ENCODE measurements around the gene SLITRK4. TPM values are rescaled to one million over a fixed set of nuclear protein-coding genes. Genes with fewer than 3 reads are reported as not detected.
A peak's percentile ranks its signal among the peaks of the same experiment; 100 is the strongest.

The SLITRK4 gene
- total and polyA plus RNA-seq, 8 donors, result 0.07 to 1.3 (median 0.40) TPM

- 33 to 34% methylated on average over 5 of the region's 5 CpGs for WGBS, 2 donors
- peaks cover 0 to 6% (median 0%) of the 10 kb centered on the region in 4 donors for H3K27me3 ChIP-seq
- H3K27ac ChIP-seq, result no peak overlapping the region
- H3K36me3 ChIP-seq, result no peaks in the 10 kb centered on the region
- ATAC-seq (peak in 1 of 4 donors; percentile 18), FAIRE-seq (no peak), DNase-seq (peak in 1 of 6 donors; percentile 8)
- intact Hi-C loops (cut with DNase I), result no loop called here
- no peak overlapping the region for H3K4me3 ChIP-seq
- H3K9me3 ChIP-seq, result no peaks in the 10 kb centered on the region
- no peak for TF ChIP-seq CTCF (IDR thresholded peaks at IDR 0.05)
- no peaks in the 10 kb centered on the region for H3K4me1 ChIP-seq
Observed at GRCh38 chrX:143663755-143664154, 27.9 kb upstream of the SLITRK4 start.

GRCh38 chrX:143661286-143661685 is 25.4 kb upstream of the SLITRK4 start:
- no peak for FAIRE-seq
- ATAC-seq, result no peak
- DNase-seq, result no peak

GRCh38 chrX:143648705-143649104 is 12.8 kb upstream of the SLITRK4 start:
- peak in 3 of 4 donors; percentile 49 to 75 (median 66) for ATAC-seq
- DNase-seq, result no peak
- no peak overlapping the region for H3K27ac ChIP-seq
- no peaks in the 10 kb centered on the region for H3K27me3 ChIP-seq
- H3K9me3 ChIP-seq, result no peaks in the 10 kb centered on the region
- H3K36me3 ChIP-seq, result no peaks in the 10 kb centered on the region
- no peaks in the 10 kb centered on the region for H3K4me1 ChIP-seq
- FAIRE-seq, result peak; percentile 66
- no peak for TF ChIP-seq CTCF (IDR thresholded peaks at IDR 0.05)
- intact Hi-C loops (cut with DNase I), result no loop called here
- 31 to 35% methylated on average over 2 of the region's 2 CpGs for WGBS, 2 donors
- no peak overlapping the region for H3K4me3 ChIP-seq

More at GRCh38 chrX:143661286-143661685, 25.4 kb upstream of the SLITRK4 start:
- Histone ChIP-seq H3K27ac (no peak overlapping the region), H3K36me3 (no peaks in the 10 kb centered on the region), H3K4me1 (no peaks in the 10 kb centered on the region), H3K4me3 (no peak overlapping the region), H3K9me3 (no peaks in the 10 kb centered on the region), H3K27me3 (peaks cover 0 to 6% (median 0%) of the 10 kb centered on the region in 4 donors)
- intact Hi-C loops (cut with DNase I), result no loop called here
- no peak for TF ChIP-seq CTCF (IDR thresholded peaks at IDR 0.05)

- Histone ChIP-seq H3K9me3 (no peaks in the 10 kb centered on the region), H3K4me1 (no peaks in the 10 kb centered on the region), H3K4me3 (no peak overlapping the region), H3K27me3 (no peaks in the 10 kb centered on the region), H3K27ac (no peak overlapping the region), H3K36me3 (no peaks in the 10 kb centered on the region)
- ATAC-seq, result no peak
- TF ChIP-seq CTCF (IDR thresholded peaks at IDR 0.05), result no peak
- FAIRE-seq, result no peak
- no peak for DNase-seq
- intact Hi-C loops (cut with DNase I), result no loop called here
- WGBS, 2 donors, result 43 to 64% methylated on average over 3 of the region's 3 CpGs
Observed at GRCh38 chrX:143642426-143642825, 6.5 kb upstream of the SLITRK4 start.

GRCh38 chrX:143636831-143637230 is 930 bp upstream of the SLITRK4 start:
- Histone ChIP-seq H3K4me1 (no peaks in the 10 kb centered on the region), H3K27ac (no peak overlapping the region), H3K36me3 (no peaks in the 10 kb centered on the region), H3K9me3 (no peaks in the 10 kb centered on the region), H3K27me3 (peaks cover 0 to 18% (median 2%) of the 10 kb centered on the region in 4 donors), H3K4me3 (no peak overlapping the region)
- TF ChIP-seq CTCF (IDR thresholded peaks at IDR 0.05), result no peak
- DNase-seq (no peak), FAIRE-seq (no peak), ATAC-seq (no peak)
- 20% methylated on average over 2 of the region's 2 CpGs for WGBS, 2 donors
- intact Hi-C loops (cut with DNase I), result no loop called here

Measured in pancreas (tissue), 10 donors.